Stimulated activated CD8-positive, alpha-beta memory T cell treated with anti-CD3 and anti-CD28 coated beads, Interleukin-7, amount 100 ng/mL, for 1 hour (primary cell): Measurements from ENCODE around the gene TOLLIP.
"Not testable (repeated sequence)": the region's sequence is repeated elsewhere in the genome, so short reads cannot be mapped to it uniquely, and the experiment has no call there.

Experiments used
- DNase-seq, 2 donors: peaks; one replicate each; pipeline ENCODE4 v3.0.0-alpha.2; 2020; ENCODE audit warnings: low read depth in 2 of 2

The TOLLIP gene

GRCh38 chr11:1246301-1246700 lies 63.1 kb downstream of the TOLLIP start:
- DNase-seq, result not testable (repeated sequence)

GRCh38 chr11:1245717-1246116 lies 63.7 kb downstream of the TOLLIP start:
- not testable (repeated sequence) for DNase-seq

DNA sequence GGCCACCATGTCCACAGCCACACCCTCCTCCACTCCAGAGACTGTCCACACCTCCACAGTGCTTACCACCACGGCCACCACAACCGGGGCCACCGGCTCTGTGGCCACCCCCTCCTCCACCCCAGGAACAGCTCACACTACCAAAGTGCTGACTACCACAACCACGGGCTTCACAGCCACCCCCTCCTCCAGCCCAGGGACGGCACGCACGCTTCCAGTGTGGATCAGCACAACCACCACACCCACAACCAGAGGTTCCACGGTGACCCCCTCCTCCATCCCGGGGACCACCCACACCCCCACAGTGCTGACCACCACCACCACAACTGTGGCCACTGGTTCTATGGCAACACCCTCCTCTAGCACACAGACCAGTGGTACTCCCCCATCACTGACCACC lies 64.9 kb downstream of the TOLLIP start:
- DNase-seq, result not testable (repeated sequence)

DNA sequence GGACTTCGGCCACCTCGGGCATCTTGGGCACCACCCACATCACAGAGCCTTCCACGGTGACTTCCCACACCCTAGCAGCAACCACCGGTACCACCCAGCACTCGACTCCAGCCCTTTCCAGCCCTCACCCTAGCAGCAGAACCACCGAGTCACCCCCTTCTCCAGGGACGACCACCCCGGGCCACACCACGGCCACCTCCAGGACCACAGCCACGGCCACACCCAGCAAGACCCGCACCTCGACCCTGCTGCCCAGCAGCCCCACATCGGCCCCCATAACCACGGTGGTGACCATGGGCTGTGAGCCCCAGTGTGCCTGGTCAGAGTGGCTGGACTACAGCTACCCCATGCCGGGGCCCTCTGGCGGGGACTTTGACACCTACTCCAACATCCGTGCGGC lies 65.9 kb downstream of the TOLLIP start:
- not testable (repeated sequence) for DNase-seq

DNA sequence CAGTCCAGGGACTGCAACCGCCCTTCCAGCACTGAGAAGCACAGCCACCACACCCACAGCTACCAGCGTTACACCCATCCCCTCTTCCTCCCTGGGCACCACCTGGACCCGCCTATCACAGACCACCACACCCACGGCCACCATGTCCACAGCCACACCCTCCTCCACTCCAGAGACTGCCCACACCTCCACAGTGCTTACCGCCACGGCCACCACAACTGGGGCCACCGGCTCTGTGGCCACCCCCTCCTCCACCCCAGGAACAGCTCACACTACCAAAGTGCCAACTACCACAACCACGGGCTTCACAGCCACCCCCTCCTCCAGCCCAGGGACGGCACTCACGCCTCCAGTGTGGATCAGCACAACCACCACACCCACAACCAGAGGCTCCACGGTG lies 66.7 kb downstream of the TOLLIP start:
- DNase-seq, result not testable (repeated sequence)

DNA sequence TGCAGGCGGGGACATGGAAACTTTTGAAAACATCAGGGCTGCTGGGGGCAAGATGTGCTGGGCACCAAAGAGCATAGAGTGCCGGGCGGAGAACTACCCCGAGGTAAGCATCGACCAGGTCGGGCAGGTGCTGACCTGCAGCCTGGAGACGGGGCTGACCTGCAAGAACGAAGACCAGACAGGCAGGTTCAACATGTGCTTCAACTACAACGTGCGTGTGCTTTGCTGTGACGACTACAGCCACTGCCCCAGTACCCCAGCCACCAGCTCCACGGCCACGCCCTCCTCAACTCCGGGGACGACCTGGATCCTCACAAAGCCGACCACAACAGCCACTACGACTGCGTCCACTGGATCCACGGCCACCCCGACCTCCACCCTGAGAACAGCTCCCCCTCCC lies 67.1 kb downstream of the TOLLIP start:
- no peak for DNase-seq

- no peak for DNase-seq
Measured at GRCh38 chr11:1241706-1242105, 67.7 kb downstream of the TOLLIP start.

GRCh38 chr11:1240771-1241170 lies 68.7 kb downstream of the TOLLIP start:
- no peak for DNase-seq

DNA sequence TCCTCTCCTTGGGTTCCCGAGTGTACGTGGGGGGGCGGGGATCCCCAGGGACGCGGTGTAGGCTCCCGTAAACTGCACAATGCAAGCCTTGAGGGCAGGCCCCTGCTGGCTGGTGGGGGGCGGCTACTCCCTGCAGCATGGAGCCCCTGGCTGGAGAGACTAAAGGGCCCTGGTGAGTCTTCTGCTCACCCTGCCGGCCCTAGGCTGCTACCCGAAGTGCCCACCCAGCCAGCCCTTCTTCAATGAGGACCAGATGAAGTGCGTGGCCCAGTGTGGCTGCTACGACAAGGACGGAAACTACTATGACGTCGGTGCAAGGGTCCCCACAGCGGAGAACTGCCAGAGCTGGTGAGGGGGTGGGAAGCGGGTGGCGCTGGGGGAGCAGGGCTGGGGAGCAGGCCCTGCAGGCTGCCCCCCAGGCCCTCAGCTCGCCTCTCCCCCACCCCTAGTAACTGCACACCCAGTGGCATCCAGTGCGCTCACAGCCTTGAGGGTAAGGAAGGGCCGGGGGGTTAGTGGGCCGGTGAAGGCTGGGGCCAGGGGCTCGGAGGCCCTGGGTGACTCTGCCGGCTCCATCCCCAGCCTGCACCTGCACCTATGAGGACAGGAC lies 69.7 kb downstream of the TOLLIP start:
- no peak for DNase-seq

DNA sequence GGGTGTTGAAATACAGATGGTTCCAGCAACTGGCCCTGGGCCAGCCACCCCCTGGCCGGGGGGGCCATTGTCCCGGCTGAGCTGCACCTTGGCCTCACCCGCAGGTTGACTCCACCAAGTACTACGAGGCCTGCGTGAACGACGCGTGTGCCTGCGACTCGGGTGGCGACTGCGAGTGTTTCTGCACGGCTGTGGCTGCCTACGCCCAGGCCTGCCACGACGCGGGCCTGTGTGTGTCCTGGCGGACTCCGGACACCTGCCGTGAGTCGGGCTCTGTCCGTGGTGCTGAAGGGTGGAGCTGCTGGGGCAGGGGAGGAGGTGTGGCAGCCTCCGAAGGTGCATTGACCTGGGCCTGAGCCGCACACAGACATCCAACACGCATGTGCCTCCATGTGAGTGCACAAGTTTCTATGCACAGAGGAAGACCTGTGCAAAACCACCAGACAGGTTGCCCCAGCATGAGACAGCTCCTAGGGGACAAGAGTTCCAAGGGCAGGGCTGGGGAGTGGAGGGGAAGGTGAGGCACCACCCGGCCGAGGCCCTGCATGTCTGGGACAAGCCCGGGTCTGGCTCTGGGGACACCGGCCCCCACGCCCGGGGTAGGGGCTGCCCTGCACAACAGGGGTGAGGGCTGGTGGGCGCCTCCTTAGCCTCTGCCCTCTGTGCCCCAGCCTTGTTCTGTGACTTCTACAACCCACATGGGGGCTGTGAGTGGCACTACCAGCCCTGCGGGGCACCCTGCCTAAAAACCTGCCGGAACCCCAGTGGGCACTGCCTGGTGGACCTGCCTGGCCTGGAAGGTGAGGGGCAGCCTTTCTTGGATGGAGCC lies 70.5 kb downstream of the TOLLIP start:
- DNase-seq, result no peak

- DNase-seq, result no peak
Measured at GRCh38 chr11:1237851-1238250, 71.6 kb downstream of the TOLLIP start.

GRCh38 chr11:1237128-1237580 lies 72.3 kb downstream of the TOLLIP start:
- no peak for DNase-seq

GRCh38 chr11:1236316-1237127 lies 72.9 kb downstream of the TOLLIP start:
- no peak for DNase-seq

DNA sequence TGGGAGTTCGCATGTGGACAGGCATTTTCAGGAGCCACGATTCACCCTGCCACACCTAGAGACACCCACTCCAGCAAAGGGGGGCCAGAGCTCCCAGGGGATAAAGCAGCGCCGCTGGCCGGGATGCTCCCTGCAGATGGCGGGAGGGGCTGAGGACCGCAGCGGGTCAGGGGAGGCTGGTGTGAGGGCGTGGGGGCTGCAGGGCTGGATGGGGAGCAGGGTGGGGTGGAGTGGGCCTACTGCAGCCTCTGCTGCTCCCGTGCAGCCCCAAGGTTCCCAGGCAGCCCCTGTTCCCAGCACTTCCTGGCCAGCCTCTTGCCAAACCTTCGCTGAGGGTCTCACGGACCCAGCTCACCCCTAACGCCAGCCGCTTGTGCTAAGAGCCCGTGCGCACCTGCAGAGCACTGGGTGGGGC lies 73.5 kb downstream of the TOLLIP start:
- DNase-seq, result no peak

DNA sequence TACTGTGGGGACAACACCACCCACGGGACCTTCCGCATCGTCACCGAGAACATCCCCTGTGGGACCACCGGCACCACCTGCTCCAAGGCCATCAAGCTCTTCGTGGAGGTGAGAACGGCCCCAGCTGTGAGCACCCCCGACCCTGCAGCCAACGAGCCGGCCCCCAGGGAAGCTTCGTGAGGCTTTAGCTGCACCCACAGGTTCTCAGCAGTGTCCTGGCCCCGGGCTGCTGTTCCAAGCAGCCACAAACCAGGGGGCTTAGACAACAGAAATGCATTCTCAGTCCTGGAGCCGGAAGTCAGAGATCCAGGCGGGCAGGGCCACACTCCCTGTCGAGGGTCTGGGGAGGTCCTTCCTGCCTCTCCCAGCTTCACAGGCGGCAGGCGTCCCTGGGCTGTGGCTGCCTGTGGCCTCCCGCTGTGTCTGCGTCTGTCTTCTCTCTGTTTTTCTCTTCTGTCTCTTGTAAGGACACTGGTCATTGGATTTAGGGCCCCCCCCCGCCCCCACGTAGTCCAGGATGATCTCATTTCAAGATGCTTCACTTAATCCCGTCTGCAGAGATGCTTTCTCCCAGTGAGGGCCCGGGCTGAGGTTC lies 74.0 kb downstream of the TOLLIP start:
- no peak for DNase-seq

- no peak for DNase-seq
Measured at GRCh38 chr11:1234771-1235305, 74.6 kb downstream of the TOLLIP start.

GRCh38 chr11:1234054-1234720 lies 75.2 kb downstream of the TOLLIP start:
- DNase-seq, result no peak

DNA sequence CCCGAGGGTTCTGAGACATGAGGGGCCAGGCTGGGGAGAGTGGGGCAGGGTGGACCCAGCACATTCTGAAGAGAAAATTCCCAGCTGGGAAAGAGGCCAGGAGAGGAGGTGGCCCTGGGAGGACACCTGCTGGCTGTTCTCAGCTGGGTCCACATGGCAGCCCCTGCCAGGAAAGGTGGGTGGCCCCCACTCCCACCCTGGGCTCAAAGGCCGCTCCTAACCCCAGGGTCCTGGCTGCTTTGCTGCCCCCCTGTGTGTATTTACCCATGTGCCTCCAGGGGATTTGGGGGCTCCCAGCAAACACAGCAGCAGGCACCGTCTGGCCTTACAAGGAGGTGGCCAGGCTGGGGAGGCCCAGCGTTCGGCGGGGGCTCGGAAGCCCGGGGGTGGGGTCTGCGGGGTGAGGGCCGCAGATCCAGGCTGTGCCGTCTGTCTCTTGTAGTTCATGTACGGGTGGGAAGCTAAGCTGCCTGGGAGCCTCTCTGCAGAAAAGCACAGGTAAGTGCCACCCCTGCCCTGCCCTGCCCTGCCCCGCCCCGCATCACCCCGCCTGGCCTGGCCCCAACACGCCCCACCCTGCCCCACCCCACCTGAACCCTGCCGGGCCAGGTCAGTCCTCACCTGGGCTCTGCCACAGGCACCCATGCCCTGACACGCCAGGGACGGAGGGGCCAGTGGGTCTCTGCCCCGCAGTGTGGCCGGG lies 75.9 kb downstream of the TOLLIP start:
- DNase-seq, result no peak

DNA sequence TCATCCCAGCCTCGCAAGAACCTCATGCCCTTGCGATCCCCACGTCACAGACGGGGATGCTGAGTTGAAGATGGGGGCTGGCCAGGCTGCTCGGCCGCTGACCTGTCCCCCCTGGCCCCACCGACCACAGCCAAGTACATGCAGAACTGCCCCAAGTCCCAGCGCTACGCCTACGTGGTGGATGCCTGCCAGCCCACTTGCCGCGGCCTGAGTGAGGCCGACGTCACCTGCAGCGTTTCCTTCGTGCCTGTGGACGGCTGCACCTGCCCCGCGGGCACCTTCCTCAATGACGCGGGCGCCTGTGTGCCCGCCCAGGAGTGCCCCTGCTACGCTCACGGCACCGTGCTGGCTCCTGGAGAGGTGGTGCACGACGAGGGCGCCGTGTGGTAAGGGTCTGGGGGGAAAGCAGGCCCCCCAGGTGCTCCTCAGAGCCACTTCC lies 76.5 kb downstream of the TOLLIP start:
- no peak for DNase-seq
